Gastroesophageal sphincter (tissue), 3 donors: ENCODE results near the gene PIM1.

Experiments used
- CTCF ChIP-seq, 4 experiments: fragments of 200-600 bp in 2 of 4; fragments of 450-650 bp in 2 of 4; sonication (generic) in 1 of 4; IDR thresholded peaks; one replicate each; pipeline ENCODE4 v1.5.1; 2017 to 2019; ENCODE audit warnings: antibody characterized with exemption in 4 of 4, mild to moderate bottlenecking in 2 of 4, moderate library complexity in 2 of 4
- EP300 ChIP-seq: sonication (generic); formaldehyde crosslinking; IDR thresholded peaks from one replicate; pipeline ENCODE4 v1.6.1; 2017; ENCODE audit warnings: antibody characterized with exemption, mild to moderate bottlenecking
- POLR2A ChIP-seq, 2 donors: fragments of 450-650 bp; IDR thresholded peaks; one replicate each; pipeline ENCODE4 v1.6.1; 2017; ENCODE audit warnings: antibody characterized with exemption in 2 of 2, mild to moderate bottlenecking in 2 of 2, moderate library complexity in 1 of 2

- TF ChIP-seq CTCF (IDR thresholded peaks at IDR 0.05) (no peak), POLR2A (IDR thresholded peaks at IDR 0.05) (no peak), EP300 (no peak)
Measured at GRCh38 chr6:37142050-37142614, 27.8 kb upstream of the PIM1 start.
